Left ventricle myocardium inferior (tissue), 1 donor: ENCODE data around the gene NSD1. TPM values are rescaled to one million over a fixed set of nuclear protein-coding genes. Genes with fewer than 3 reads are reported as not detected.

ENCODE experiments used
- DNase-seq: peaks from one replicate; pipeline ENCODE4 v3.0.0-alpha.2; 2020
- H3K27ac ChIP-seq: fragments of 200-600 bp; replicated peaks from 2 replicates; pipeline ENCODE4 v1.8.0; 2021
- H3K27me3 ChIP-seq: fragments of 200-600 bp; 2 replicates; pipeline ENCODE4 v1.8.0; 2021; ENCODE audit warnings: low read depth
- H3K36me3 ChIP-seq: fragments of 200-600 bp; 2 replicates; pipeline ENCODE4 v1.8.0; 2021
- H3K4me1 ChIP-seq: fragments of 200-600 bp; 2 replicates; pipeline ENCODE4 v1.8.0; 2021
- H3K4me3 ChIP-seq: fragments of 200-600 bp; 2 replicates; pipeline ENCODE4 v1.8.0; 2021; ENCODE audit warnings: mild to moderate bottlenecking, moderate library complexity
- H3K9me3 ChIP-seq: fragments of 200-600 bp; replicated peaks from 2 replicates; pipeline ENCODE4 v1.8.0; 2021
- CTCF ChIP-seq: fragments of 200-600 bp; IDR thresholded peaks from 2 replicates; pipeline ENCODE4 v1.8.0; 2021; ENCODE audit warnings: antibody characterized with exemption, mild to moderate bottlenecking, borderline replicate concordance
- intact Hi-C: fragments of 100-400 bp; cut with micrococcal nuclease; formaldehyde crosslinking; loops from one replicate; pipeline ENCODE4 v1.11.0; 2022
- total RNA-seq: library from RNA; stranded (reverse); fragmentation: NEBNext Ultra II Directional; extraction: Animal tissue kit (Norgen Biotek cat#: 25700); gene quantifications from one replicate; pipeline ENCODE4 v1.2.1, GENCODE V29; 2021
- donor health status: DM: no; HTN: yes; CAD: no; lungs with severe emphysema.

Gene NSD1
- total RNA-seq, 1 donor from 2014 or later = 40.8 TPM

- H3K4me1 ChIP-seq = peaks cover 9% of the 10 kb centered on the region
Observed at GRCh38 chr5:177189416-177189815, 55.8 kb downstream of the NSD1 start.

GRCh38 chr5:177189965-177190364 lies 56.4 kb downstream of the NSD1 start:
- Histone ChIP-seq H3K4me3 (no peak overlapping the region), H3K4me1 (peaks cover 12% of the 10 kb centered on the region), H3K36me3 (peaks cover 22% of the 10 kb centered on the region), H3K27ac (no peak overlapping the region), H3K9me3 (no peaks in the 10 kb centered on the region), H3K27me3 (no peaks in the 10 kb centered on the region)
- intact Hi-C loops = no loop called here
- TF ChIP-seq CTCF = no peak
- DNase-seq = no peak

More at GRCh38 chr5:177189416-177189815, 55.8 kb downstream of the NSD1 start:
- no peak overlapping the region for H3K27ac ChIP-seq
- no peaks in the 10 kb centered on the region for H3K27me3 ChIP-seq
- H3K36me3 ChIP-seq = peaks cover 18% of the 10 kb centered on the region
- intact Hi-C loops = no loop called here
- DNase-seq = no peak
- TF ChIP-seq CTCF = no peak
- H3K9me3 ChIP-seq = no peaks in the 10 kb centered on the region
- H3K4me3 ChIP-seq = no peak overlapping the region

- no peak for DNase-seq
- Histone ChIP-seq H3K4me3 (no peak overlapping the region), H3K4me1 (peaks cover 22% of the 10 kb centered on the region), H3K27ac (peak overlapping the region; percentile 37), H3K27me3 (no peaks in the 10 kb centered on the region), H3K36me3 (peaks cover 53% of the 10 kb centered on the region), H3K9me3 (no peaks in the 10 kb centered on the region)
- no peak for TF ChIP-seq CTCF
- intact Hi-C loops = no loop called here
Observed at GRCh38 chr5:177194268-177194667, 60.7 kb downstream of the NSD1 start.

- H3K36me3 ChIP-seq = peaks cover 63% of the 10 kb centered on the region
- H3K4me3 ChIP-seq = no peak overlapping the region
- intact Hi-C loops = no loop called here
- no peak for TF ChIP-seq CTCF
- no peak for DNase-seq
- H3K27ac ChIP-seq = no peak overlapping the region
- H3K4me1 ChIP-seq = peaks cover 22% of the 10 kb centered on the region
- no peaks in the 10 kb centered on the region for H3K27me3 ChIP-seq
- no peaks in the 10 kb centered on the region for H3K9me3 ChIP-seq
Observed at GRCh38 chr5:177195307-177195952, 61.9 kb downstream of the NSD1 start.

GRCh38 chr5:177198738-177199137 lies 65.2 kb downstream of the NSD1 start:
- no peak overlapping the region for H3K4me3 ChIP-seq
- no peaks in the 10 kb centered on the region for H3K27me3 ChIP-seq
- H3K9me3 ChIP-seq = no peaks in the 10 kb centered on the region
- no peak for DNase-seq
- H3K36me3 ChIP-seq = peaks cover 69% of the 10 kb centered on the region
- H3K27ac ChIP-seq = no peak overlapping the region
- peaks cover 22% of the 10 kb centered on the region for H3K4me1 ChIP-seq
- intact Hi-C loops = no loop called here
- TF ChIP-seq CTCF = no peak
